ENCODE results near the gene KLK11.
"Not testable (repeated sequence)": the region's sequence is repeated elsewhere in the genome, so short reads cannot be mapped to it uniquely, and the experiment has no call there.

KLK11 gene

DNA sequence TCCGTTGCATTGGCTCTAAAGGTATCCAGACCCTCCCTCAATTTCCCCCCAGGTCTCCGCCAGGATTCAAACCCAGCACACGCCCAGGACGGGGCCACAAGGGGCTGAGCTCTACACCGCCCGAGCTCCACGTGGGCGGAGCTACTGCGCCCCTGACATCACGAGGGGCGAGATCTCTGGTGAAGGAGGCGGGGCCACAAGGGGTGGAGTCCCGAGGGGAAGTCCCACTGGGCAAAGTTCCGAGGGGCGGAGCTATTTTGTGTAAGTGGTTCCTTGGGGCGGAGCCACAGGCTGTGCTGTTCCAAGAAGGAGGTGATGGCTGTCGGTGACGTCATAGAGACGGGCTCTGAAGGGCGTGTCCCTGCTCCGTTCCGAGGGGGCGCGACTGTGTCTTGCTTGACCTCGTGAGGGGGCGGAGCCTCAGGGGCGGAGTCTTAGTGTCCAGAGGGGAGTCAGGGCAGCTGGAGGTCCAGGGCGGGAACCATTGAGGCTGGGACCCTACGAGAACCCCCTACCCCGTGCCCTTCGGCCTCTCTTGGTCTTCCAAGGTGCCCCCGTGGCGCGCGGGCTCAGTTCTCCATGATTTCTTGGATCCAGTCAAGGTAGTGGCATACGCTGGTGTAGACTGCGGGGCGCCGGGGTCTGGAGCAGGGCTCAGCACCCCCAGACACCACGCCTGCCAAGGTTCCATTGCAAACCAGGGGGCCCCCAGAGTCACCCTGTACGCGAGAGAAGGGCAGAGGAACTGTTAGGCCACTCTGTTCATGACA is 23.7 kb downstream of the KLK11 start:
- DNase-seq = no peak

DNA sequence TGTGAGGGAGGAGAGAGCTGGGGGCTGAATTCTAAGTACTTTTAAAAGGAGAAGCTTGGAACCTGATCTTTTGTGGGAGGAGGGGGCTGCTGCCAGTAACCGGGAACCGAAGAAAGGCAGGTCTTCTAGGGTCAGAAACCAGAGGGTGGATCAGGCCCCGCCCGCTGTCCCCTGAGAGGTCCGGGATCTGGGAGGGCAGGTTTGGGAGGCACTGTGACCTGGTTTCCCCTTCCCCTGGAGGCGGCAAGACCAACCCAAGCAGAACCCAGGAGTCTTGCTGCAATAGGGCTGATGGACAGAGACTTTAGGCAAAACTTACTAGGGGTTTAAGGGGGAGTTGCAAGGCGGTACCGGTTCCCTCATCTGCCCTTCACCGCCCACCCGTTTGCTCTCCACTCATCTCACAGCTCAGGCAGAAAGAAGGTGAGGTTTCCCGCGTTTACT is 24.3 kb downstream of the KLK11 start:
- DNase-seq = no peak

DNA sequence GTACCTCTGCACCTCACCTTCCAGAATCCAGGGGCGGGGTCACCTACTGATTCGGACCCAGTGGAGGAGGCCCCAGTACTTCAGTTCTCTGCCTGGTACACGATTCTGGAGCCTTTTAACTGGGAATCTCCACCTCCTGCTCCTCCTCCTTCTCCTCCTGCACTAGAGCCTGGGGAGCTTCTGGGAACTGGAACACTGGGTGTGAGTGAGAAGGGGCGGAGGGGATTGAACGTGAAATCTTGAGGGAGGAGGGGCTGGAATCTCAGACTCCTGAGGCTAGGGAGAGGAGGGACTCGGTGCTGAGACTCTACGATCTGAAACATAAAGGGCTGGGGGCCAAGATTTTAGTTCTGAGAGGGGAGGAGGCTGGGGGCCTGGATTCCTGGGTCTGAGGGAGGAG is 24.9 kb downstream of the KLK11 start, which contains the start of gene KLK8:
Gene KLK8, minus strand, starts transcription at position 90 of the 400 bp plus-strand sequence. CDS start 437 bp downstream, outside the sequence.
- DNase-seq = no peak

DNA sequence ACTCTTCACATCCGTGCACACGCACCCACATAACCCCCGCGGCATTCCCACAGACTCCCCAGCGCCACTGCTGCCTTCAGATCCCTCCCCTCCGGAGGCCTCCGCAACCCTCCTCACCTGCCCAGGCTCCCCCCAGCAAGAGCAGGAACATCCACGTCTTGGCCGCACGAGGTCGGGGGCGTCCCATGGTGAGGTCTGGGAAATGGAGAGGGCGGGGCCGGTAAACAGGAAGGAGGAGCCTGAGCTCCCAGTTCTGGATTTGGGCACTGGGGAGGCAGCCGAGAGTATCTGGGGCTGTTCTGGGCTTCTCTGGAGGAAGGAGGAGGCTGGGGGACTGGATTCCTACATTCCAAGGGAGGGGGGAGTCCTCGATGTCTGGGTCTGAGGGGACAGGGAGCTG is 25.4 kb downstream of the KLK11 start:
- no peak for DNase-seq

DNA sequence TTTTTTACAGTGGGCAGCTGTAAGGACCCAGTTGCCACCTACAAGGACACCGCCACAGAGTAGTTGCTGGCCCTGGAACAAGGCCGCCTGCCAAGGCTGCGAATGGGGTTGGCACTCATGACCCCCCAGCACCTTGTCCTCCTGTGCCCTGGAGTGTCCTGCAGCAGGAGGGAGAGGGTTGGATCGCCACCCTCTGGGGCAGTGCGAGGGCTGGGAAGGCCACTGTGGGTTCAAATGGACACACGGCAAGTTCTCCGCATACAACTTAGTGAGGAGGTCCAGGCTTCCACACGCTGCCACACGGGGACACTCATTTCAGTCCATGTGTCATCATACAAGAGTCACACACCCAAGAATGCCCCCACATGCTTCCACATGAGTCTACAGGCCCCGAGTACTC is 26.0 kb downstream of the KLK11 start:
- DNase-seq = no peak

DNA sequence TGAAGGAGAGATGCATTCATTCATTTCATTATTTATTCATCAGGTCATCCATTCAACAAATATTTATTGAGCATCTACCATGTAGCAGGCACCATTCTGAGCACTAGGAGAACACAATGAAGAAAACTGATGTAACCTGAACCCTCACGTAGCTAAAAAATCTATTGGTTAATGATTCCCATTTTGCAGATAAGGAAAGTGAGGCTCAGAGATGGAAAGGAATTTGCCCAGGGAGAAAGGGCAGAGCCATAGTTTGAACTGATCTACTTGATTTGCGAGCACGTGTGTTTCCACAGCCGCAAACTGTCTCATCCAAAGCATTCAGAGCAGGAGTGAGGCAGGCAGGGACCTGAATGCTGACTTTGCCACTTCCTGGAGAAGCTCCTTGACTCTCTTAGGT is 27.7 kb downstream of the KLK11 start:
- DNase-seq = no peak

DNA sequence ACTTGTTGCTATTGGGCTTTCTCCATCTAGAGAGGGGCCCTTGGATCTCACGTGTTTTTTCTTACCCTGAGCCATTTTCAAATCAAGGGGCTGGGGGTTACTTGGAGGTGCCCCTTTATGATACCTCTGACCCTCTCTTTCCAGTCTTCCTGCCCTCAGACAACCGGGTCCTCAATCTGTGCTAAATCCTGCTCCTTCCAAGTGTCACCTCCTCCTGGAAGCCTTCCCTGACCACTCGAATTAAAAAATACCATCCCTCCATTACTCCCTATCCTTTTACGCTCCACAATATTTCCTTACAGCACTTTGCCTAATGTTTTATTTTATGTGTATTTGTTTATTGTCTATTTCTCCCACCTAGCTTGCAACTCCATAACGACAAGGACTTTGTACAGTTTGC is 28.4 kb downstream of the KLK11 start:
- DNase-seq = no peak

DNA sequence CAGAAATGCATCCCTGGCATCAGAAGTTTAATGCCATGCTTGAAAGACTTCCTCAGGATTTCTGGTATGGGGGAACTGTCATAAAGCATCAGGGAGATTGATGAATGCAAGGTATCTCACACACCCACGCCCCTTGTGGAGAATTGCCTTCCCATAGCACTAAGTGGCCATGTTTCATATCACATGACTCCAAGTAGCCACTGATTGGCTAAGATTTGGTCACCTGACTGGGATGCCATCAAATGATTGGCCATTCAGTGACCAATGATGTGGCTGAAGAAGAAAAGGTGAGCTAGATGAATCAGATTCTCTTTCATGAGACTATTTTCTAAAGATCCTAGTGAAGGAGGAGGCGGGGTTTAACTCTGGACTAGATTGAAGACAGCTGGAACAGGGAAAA is 32.3 kb downstream of the KLK11 start:
- no peak for DNase-seq

DNA sequence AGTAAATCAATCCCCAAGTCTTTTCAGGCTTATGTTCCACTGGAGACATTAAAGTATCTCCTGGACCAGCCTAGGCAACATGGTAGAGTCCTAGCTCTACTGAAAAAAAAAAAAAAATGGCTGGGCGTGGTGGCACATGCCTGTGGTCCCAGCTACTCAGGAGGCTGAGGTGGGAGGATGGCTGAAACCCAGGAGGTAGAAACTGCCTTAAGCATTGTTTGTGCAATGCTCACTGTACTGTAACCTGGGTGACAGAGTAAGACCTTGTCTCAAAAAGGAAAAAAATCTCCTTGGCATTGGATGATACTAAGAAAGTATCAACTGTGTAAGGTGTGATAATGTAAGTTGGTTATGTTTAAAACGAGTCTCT is 33.8 kb downstream of the KLK11 start:
- no peak for DNase-seq

DNA sequence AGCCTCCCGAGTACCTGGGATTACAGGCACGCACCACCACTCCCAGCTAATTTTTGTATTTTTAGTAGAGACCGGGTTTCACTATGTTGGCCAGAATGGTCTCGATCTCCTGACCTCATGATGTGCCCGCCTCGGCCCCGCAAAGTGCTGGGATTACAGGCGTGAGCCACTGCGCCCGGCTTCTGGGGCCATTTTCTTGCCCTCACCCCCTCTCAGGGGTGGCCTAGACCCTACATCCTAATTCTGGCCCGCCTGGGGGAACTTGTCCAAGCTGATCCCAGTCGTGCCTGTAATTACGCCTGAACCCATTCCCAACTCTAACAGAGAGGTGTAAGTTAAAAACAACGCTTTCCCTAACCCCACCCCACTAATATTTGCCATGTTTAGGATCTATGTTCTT is 42.0 kb downstream of the KLK11 start:
- DNase-seq = not testable (repeated sequence)

DNA sequence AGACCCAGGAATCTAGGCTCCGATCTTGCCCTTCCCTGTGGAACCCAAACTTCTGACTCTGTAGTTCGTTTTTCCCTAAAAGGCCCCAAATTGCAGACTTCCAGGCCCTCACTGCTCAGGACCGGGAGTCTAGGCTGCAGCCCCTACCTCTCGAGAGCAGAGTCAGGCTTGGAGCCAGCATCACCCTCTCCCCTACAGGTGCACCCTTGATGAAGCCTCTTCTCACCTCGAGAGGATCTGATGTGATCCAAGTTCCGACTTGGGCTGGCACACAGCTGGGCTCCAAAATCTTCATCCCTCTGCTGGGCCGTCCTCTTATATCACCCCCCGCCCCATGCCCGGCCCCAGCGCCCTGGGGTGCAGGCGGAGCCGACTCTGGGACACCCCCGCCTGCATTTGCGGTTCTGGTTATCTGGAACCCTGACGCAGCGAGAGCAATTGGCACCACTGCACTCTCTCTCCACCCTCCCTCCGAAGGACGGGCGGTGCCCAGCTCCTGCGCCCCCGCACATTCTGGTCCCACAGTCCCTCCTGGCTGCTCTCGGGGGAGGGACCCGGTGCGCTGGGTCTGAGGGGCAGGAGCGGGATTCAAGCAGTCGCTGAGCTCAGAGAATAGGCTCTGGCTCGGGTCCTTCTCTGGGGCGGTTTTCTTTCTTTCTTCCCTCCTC is 42.7 kb downstream of the KLK11 start, which contains the start of gene KLK7:
Gene KLK7, minus strand, starts transcription at position 293 of the 668 bp plus-strand sequence. CDS start 1,518 bp downstream, outside the sequence.
- no peak for DNase-seq

DNA sequence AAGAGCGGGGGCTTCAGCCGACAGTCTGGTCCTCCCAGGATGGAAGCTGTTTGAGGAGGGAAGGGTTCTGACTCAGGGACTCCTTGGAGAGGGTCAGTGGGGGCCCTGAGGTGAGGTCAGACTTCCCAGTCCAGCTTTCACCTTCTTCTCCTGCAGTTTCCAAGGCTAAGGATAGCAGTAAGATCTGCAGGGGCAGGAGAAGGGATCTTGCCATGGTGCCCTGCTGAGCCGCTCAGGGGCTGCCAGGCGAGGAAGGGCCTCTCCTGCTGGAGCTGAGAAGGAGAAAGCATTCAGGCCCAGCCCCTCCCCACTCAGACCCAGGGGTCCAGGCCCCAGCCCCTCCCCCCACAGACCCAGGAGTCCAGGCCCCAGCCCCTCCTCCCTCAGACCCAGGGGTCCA is 44.2 kb downstream of the KLK11 start:
- no peak for DNase-seq

DNA sequence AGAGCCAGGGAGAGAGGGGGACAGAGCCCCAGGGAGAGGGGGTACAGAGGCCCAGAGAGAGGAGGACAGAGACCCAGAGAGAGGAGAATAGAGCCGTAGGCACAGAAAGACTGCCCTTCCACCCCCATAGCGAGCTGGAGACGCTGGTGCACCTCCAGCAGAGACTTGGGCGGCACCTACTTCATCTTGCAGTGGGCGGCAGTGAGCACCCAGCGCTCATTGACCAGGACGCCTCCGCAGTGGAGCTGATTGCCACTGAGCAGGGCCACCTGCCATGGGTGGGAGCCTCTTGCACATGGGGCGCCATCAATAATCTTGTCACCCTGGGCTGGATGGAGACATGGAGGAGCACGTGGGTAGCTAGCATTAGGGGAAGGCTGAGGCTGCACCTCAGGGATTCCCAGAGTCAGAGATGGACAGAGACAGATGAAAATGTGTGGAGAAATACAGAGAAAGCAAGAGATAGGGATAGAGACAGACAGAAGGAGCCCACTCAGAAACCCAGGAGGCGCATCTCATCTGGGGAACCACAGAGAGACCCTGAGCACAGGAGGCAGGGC is 44.7 kb downstream of the KLK11 start:
- DNase-seq = no peak

DNA sequence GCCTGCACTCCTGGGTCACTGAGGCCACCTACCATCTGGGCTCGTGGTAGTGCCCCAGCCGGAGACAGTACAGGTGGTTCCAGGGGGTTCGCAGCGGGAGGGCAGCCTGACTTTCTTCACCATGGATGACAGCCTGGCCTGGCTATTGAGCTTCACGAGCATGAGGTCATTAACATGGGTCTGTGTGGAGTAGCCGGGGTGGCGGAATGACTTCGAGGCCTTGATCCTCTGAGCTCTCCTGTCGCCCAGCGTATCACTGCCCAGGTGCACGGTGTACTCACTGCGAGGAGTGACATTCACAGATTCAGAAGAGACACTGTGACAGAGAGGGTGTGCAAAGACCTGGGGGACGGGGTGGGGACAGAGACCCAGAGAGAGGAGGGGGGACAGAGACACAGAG is 46.2 kb downstream of the KLK11 start:
- no peak for DNase-seq

DNA sequence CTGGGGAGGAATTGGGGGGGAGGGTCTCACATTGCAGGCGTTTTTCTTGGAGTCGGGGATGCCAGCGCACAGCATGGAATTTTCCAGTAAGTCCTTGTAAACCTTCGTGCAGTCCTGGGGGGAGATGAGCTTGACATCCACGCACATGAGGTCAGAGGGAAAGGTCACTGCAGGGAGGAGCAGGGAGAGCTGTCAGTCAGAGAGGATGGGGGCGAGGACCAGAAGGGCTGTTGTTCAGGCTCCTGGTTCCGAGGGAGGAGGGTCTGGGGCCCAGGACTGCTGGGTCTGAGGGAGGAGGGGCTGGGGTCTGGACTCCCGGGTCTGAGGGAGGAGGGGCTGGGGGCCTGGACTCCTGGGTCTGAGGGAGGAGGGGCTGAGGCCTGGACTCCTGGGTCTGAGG is 46.7 kb downstream of the KLK11 start:
- DNase-seq = no peak

DNA sequence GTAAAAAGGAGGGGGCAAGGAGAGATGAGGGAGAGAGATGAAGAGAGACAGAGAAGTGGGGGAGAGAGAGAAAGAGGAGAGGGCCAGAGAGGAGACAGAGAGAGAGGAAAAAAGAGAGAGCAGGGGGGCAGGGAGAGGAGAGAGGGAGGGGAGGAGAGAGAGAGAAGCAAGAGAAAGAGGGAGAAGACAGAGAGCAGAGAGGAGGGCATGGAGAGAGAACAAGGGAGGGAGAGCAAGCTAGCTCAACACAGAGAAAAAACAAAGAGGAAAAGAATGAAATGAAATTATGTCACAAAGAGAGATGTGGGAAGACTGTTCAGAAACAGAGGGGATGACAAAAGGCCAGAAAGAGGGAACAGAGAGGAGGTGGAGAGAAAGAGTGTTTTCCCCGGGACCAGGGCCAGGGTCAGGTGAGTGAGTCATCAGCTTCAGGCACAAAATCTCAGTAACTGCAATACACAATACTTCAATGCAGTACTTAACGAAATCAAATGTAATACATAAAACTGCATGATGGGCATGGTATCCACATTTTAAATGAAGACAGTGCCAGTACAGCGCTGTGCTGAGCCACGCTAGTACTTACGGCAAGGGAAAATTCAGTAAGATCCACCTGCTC is 47.5 kb downstream of the KLK11 start:
- no peak for DNase-seq

DNA sequence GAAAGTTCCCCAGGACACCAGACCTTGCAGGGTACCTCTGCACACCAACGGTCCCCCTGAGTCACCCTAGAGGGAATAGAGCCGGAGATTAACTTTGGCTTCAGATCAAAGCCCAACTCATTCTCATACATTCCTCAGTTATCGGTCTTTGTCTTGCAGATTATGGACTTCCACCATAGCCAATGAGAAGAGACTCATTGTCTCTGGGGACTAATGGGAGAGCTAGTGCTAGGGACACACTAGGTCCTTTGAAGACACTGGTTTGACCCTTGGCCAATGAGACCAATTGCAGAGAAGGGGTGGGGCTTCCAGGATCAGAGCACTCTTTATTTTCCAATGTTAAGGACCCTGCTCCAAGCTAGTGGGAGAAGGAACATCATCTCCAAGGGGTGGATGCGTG is 48.8 kb downstream of the KLK11 start:
- DNase-seq = no peak

DNA sequence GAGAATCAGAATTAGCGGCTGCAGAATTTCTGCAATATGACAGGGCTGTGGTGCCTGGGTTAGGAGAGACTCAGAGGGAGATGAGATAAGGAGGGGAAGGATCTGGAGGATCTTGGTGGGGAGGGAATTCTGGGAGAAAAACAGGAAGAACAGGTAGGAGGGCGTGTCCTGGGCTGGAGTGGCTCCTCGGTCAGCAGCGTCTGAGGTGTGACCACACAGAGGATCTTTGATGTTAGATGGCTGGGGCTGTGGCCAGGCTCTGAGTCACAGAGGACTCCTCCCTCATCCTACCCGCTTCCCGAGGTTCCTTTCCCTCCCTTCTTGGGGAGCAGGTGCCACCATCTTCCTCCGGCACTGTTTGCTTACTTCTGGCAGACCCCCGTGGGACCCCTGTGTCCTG is 50.6 kb downstream of the KLK11 start:
- DNase-seq = no peak

DNA sequence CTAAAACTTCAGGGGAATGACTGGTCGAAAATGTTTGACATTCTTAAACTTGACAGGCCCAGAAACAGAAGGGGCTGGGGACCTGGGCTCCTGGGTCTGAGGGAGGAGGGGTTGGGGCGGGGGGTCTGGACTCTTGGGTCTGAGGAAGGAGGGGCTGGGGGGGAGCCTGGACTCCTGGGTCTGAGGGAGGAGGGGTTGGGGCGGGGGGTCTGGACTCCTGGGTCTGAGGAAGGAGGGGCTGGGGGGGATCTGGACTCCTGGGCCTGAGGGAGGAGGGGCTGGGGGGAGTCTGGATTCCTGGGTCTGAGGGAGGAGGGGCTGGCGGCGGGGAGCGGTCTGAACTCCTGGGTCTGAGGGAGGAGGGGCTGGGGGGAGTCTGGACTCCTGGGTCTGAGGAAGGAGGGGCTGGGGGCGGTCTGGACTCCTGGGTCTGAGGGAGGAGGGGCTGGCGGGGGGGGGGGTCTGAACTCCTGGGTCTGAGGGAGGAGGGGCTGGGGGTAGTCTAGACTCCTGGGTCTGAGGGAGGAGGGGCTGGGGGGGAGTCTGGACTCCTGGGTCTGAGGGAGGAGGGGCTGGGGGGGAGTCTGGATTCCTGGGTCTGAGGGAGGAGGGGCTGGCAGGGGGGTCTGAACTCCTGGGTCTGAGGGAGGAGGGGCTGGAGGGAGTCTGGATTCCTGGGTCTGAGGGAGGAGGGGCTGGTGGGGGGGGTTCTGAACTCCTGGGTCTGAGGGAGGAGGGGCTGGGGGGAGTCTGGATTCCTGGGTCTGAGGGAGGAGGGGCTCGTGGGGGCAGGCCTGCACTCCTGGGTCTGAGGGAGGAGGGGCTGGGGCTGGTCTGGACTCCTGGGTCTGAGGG is 51.5 kb downstream of the KLK11 start:
- no peak for DNase-seq

DNA sequence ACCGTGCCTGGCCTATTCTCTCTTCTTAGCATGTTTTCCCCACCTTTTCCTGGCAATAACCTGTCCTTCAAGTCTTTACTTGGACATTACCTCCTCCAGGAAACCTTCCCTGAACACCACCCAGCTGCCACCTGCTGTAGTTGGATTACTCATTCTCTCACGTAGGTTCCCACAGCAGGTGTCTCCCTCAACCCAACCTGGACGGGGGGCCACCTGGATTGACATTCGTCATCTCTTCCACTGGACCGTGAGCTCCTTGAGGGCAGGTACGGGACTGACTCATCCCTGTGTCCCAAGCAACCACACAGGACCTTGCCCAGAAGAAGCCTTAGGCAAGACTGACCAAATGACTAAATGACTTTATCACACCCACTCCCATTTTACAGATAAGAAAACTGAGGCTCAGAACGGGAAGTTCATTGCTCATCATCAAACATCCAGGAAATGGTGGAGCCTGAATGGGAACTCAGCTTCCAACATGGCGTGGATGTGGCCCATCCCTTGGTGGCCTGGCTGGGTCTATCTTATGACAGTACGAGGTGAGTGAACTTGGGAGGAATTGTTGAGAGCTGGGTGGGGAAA is 53.5 kb downstream of the KLK11 start:
- DNase-seq = no peak

Measured in NK-92 treated with Interleukin-12 subunit alpha and Interleukin-12 subunit beta, amount 100 ng/mL, for 24 hours (cell line).